Colon (tissue), 2 donors: ENCODE data around the gene CLIC3.

Source experiments
- FAIRE-seq: peaks from 2 replicates; lab custom pipeline; 2012; peaks lifted over from hg19 to GRCh38; lab: Jason Lieb, UNC
- donor health status: control.
- donor health status: control.

Gene CLIC3

GRCh38 chr9:136951541-136952320 lies 44.6 kb downstream of the CLIC3 start, which contains the start of gene LCN12:
Gene LCN12, plus strand, starts transcription at chr9:136952273. Its CDS starts 55 bp downstream, at chr9:136952328.
- no peak for FAIRE-seq

GRCh38 chr9:136950656-136951276 lies 45.6 kb downstream of the CLIC3 start:
- no peak for FAIRE-seq

- FAIRE-seq, result no peak
Observed at GRCh38 chr9:136949817-136950655, 46.3 kb downstream of the CLIC3 start.

- FAIRE-seq, result no peak
Observed at GRCh38 chr9:136949239-136949816, 47.0 kb downstream of the CLIC3 start.

GRCh38 chr9:136947955-136948510 lies 48.3 kb downstream of the CLIC3 start:
- no peak for FAIRE-seq

GRCh38 chr9:136947028-136947891 lies 49.1 kb downstream of the CLIC3 start:
- FAIRE-seq, result no peak

- no peak for FAIRE-seq
Observed at GRCh38 chr9:136946228-136947027, 49.9 kb downstream of the CLIC3 start.

GRCh38 chr9:136945333-136946227 lies 50.8 kb downstream of the CLIC3 start:
- no peak for FAIRE-seq
